ENCODE measurements around the gene ANAPC4.

DNA sequence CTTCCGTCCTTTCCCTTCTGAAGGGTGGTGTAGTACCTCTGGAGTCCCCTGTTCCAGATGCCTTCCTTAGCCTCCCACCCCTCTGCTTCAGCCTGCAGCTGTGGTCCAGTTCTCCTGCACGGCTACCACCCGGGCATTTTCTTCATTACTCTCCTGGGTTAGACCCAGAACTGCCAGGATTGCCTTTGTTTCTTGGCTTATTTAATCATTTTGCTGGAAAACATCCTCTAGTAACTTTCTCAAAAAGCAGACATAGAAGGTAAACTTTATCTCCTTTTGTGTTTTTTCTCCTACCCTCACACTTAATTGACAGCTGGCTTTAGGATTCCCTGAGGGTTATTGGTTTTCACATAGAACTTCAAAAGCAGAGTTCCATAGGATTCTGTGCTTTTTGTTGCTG, 20.2 kb downstream of the ANAPC4 start:
- TF ChIP-seq CTBP1 (IDR thresholded peaks at IDR 0.05; ENCODE audit: borderline replicate concordance): no peak
- TF ChIP-seq SP1 (IDR thresholded peaks at IDR 0.05): no peak
- TF ChIP-seq BHLHE40 (IDR thresholded peaks at IDR 0.05; ENCODE audit: borderline replicate concordance): no peak

Measured in HEK293T (cell line).